GM12878 (cell line): ENCODE data around the gene SH3BP1. TPM values are rescaled to one million over a fixed set of nuclear protein-coding genes. Genes with fewer than 3 reads are reported as not detected.

Experiments used
- ATF2 ChIP-seq: IDR thresholded peaks from 2 replicates; pipeline ENCODE4 v1.6.1; 2012; ENCODE audit warnings: low read length, inconsistent platforms
- BCL3 ChIP-seq: IDR thresholded peaks from 2 replicates; pipeline ENCODE4 v1.6.1; 2011; ENCODE audit warnings: borderline replicate concordance, low read depth, mild to moderate bottlenecking, moderate library complexity, low read length; ENCODE audit not compliant: insufficient read depth, poor library complexity, severe bottlenecking
- BMI1 ChIP-seq: fragments of 450-650 bp; IDR thresholded peaks from 2 replicates; pipeline ENCODE4 v1.6.1; 2016; ENCODE audit warnings: mild to moderate bottlenecking, moderate library complexity, borderline replicate concordance
- CHD4 ChIP-seq: fragments of 200-600 bp; sonication (generic); IDR thresholded peaks from 2 replicates; pipeline ENCODE4 v1.6.1; 2016; ENCODE audit warnings: mild to moderate bottlenecking
- EGR1 ChIP-seq, 2 experiments: IDR thresholded peaks; 1 replicate in 1 of 2; 2 replicates in 1 of 2; pipeline ENCODE4 v1.6.1; 2011 to 2012; ENCODE audit warnings: low read depth in 2 of 2, low read length in 2 of 2, borderline replicate concordance in 1 of 2, mild to moderate bottlenecking in 1 of 2, moderate library complexity in 1 of 2
- FOXK2 ChIP-seq: fragments of 450-650 bp; IDR thresholded peaks from 2 replicates; pipeline ENCODE4 v1.6.1; 2017; ENCODE audit warnings: mild to moderate bottlenecking, moderate library complexity
- HDAC6 ChIP-seq: fragments of 200-600 bp; sonication (generic); IDR thresholded peaks from one replicate; pipeline ENCODE4 v1.8.0; 2017; ENCODE audit warnings: antibody characterized with exemption; ENCODE audit not compliant: unreplicated experiment
- KAT2A ChIP-seq: conservative IDR thresholded peaks from 2 replicates; pipeline ENCODE4 v1.6.1; 2011; ENCODE audit warnings: low read depth, low read length; ENCODE audit not compliant: control insufficient read depth
- NR2C1 ChIP-seq: fragments of 450-650 bp; IDR thresholded peaks from 2 replicates; pipeline ENCODE4 v1.6.1; 2017; ENCODE audit warnings: antibody characterized with exemption, mild to moderate bottlenecking, moderate library complexity
- NR2C2 ChIP-seq: IDR thresholded peaks from 2 replicates; pipeline ENCODE4 v1.6.1; 2011; ENCODE audit warnings: borderline replicate concordance, low read depth; ENCODE audit not compliant: control insufficient read depth, insufficient read length
- NR2F1 ChIP-seq: fragments of 450-650 bp; conservative IDR thresholded peaks from 2 replicates; pipeline ENCODE4 v1.6.1; 2017; ENCODE audit warnings: mild to moderate bottlenecking
- PAX8 ChIP-seq: fragments of 450-650 bp; IDR thresholded peaks from 2 replicates; pipeline ENCODE4 v1.6.1; 2017; ENCODE audit warnings: mild to moderate bottlenecking, moderate library complexity
- PKNOX1 ChIP-seq: fragments of 450-650 bp; IDR thresholded peaks from 2 replicates; pipeline ENCODE4 v1.6.1; 2016; ENCODE audit warnings: mild to moderate bottlenecking
- POLR2A ChIP-seq: IDR thresholded peaks from 2 replicates; pipeline ENCODE4 v1.6.1; 2011; ENCODE audit warnings: low read depth, mild to moderate bottlenecking, low read length
- POLR2AphosphoS2 ChIP-seq: IDR thresholded peaks from 2 replicates; pipeline ENCODE4 v1.6.1; 2011; ENCODE audit warnings: low read depth, mild to moderate bottlenecking, low read length, improper control_type of control experiment, moderate library complexity
- POU2F2 ChIP-seq: IDR thresholded peaks from 3 replicates; pipeline ENCODE4 v1.6.1; 2011; ENCODE audit warnings: low read depth, mild to moderate bottlenecking, low read length, borderline replicate concordance
- RB1 ChIP-seq: fragments of 450-650 bp; formaldehyde crosslinking; IDR thresholded peaks from 2 replicates; pipeline ENCODE4 v1.6.1; 2017; ENCODE audit warnings: mild to moderate bottlenecking, borderline replicate concordance
- SPI1 ChIP-seq: IDR thresholded peaks from 2 replicates; pipeline ENCODE4 v1.6.1; 2011; ENCODE audit warnings: low read depth, mild to moderate bottlenecking, low read length, moderate library complexity, borderline replicate concordance; ENCODE audit not compliant: insufficient read depth
- SRF ChIP-seq, 2 experiments: IDR thresholded peaks; 2 replicates each; pipeline ENCODE4 v1.6.1; 2011; ENCODE audit warnings: low read depth in 2 of 2, low read length in 2 of 2, mild to moderate bottlenecking in 1 of 2, moderate library complexity in 1 of 2
- TCF12 ChIP-seq: IDR thresholded peaks from 2 replicates; pipeline ENCODE4 v1.6.1; 2011; ENCODE audit warnings: low read depth, mild to moderate bottlenecking, low read length
- ZNF24 ChIP-seq: fragments of 450-650 bp; IDR thresholded peaks from 2 replicates; pipeline ENCODE4 v1.6.1; 2017; ENCODE audit warnings: antibody characterized with exemption, mild to moderate bottlenecking
- ZNF384 ChIP-seq: IDR thresholded peaks from 2 replicates; pipeline ENCODE4 v1.6.1; 2012; ENCODE audit warnings: low read depth, mild to moderate bottlenecking, low read length, improper control_type of control experiment, borderline replicate concordance
- ZNF592 ChIP-seq: fragments of 450-650 bp; IDR thresholded peaks from 2 replicates; pipeline ENCODE4 v1.6.1; 2017; ENCODE audit warnings: mild to moderate bottlenecking, moderate library complexity
- ZSCAN29 ChIP-seq: fragments of 450-650 bp; IDR thresholded peaks from 2 replicates; pipeline ENCODE4 v1.6.1; 2017; ENCODE audit warnings: mild to moderate bottlenecking, moderate library complexity
- polyA plus RNA-seq, 11 experiments: library from polyadenylated mRNA; depleted of rRNA in 4 of 11; unstranded in 6 of 11; stranded (reverse) in 5 of 11; fragments of >200 nt; fragmentation: Nextera tagmentation in 4 of 11; fragmentation: Illumina TruSeq in 1 of 11; extraction: Ambion mirVana in 4 of 11; extraction: Trizol in 1 of 11; gene quantifications; 1 replicate in 1 of 11; 2 replicates in 10 of 11; pipeline versions ENCODE4 v1.2.1 to v1.2.3, GENCODE V29; 2011 to 2016; ENCODE audit warnings: inconsistent platforms in 2 of 11, missing spikeins in 2 of 11, low read depth in 1 of 11
- total RNA-seq, 4 experiments: library from RNA; depleted of rRNA in 3 of 4; stranded (reverse); fragments of >200 nt in 3 of 4; fragmentation: Illumina TruSeq in 1 of 4; extraction: Trizol in 1 of 4; gene quantifications; 2 replicates each; pipeline versions ENCODE4 v1.2.1 to v1.2.3, GENCODE V29; 2013 to 2021

SH3BP1 gene
- total and polyA plus RNA-seq, 10 of the 15 experiments (the other 5 are each of a cell fraction or from before 2014, with no cell fraction given), result 0.29 to 70.5 (median 22.5) TPM

- TF ChIP-seq BCL3, result no peak
- TF ChIP-seq SPI1, result no peak
- no peak for TF ChIP-seq ZNF24
- no peak for TF ChIP-seq KAT2A
- no peak for TF ChIP-seq NR2F1
- TF ChIP-seq POLR2A, result no peak
- TF ChIP-seq ZNF592, result no peak
- no peak for TF ChIP-seq FOXK2
- no peak for TF ChIP-seq PAX8
- no peak for TF ChIP-seq TCF12
- TF ChIP-seq HDAC6, result no peak
- TF ChIP-seq RB1, result no peak
- TF ChIP-seq SRF (IDR thresholded peaks at IDR 0.05; ENCODE audit: low read depth in 2 of 2, low read length in 2 of 2), result peak; percentile 65 to 66; a peak in 2 of 4 replicates
- TF ChIP-seq ATF2, result no peak
- TF ChIP-seq NR2C2, result no peak
- TF ChIP-seq POLR2AphosphoS2, result 0 out of 2 replicates have a peak, but pooled peaks have one; percentile 50
- no peak for TF ChIP-seq EGR1 (IDR thresholded peaks at IDR 0.05; ENCODE audit: borderline replicate concordance in 1 of 2, low read depth in 2 of 2, low read length in 2 of 2)
- TF ChIP-seq POU2F2, result no peak
- 0 out of 2 replicates have a peak, but pooled peaks have one; percentile 4 for TF ChIP-seq ZNF384
- no peak for TF ChIP-seq ZSCAN29
- no peak; the same call in 1 of the 2 replicates for TF ChIP-seq PKNOX1
- no peak for TF ChIP-seq NR2C1
- no peak for TF ChIP-seq CHD4
- no peak for TF ChIP-seq BMI1
Measured at GRCh38 chr22:37607935-37608476, 31.5 kb upstream of the SH3BP1 start (continued).
